A673 (cell line): ENCODE measurements around the gene PSMA7. TPM values are rescaled to one million over a fixed set of nuclear protein-coding genes. Genes with fewer than 3 reads are reported as not detected.
A peak's percentile ranks its signal among the peaks of the same experiment; 100 is the strongest.

ENCODE experiments used
- BruUV-seq: library from RNA; stranded (reverse); fragments of 400-500 nt; replicated peaks from 2 replicates; lab custom pipeline; 2021; lab: Mats Ljungman, UMichigan
- CTCF ChIA-PET: fragments of 300-600 bp; sonication (Branson Sonifier 250); formaldehyde crosslinking; loops from one replicate; lab custom pipeline; 2022; ENCODE audit warnings: antibody characterized with exemption; lab: Charles Lee
- POLR2A ChIA-PET: fragments of 300-600 bp; sonication (Branson Sonifier 250); formaldehyde crosslinking; loops from one replicate; lab custom pipeline; 2022; ENCODE audit warnings: antibody characterized with exemption; ENCODE audit not compliant: low non-redundant PET; lab: Charles Lee
- DNase-seq: peaks from one replicate; pipeline ENCODE4 v3.0.0-alpha.2; 2015; ENCODE audit warnings: low spot score
- H3K27ac ChIP-seq: fragments of 200-600 bp; sonication (generic); 2 replicates; pipeline ENCODE4 v1.5.1; 2016; ENCODE audit warnings: mixed run types, low read depth, mild to moderate bottlenecking, mixed read lengths, antibody characterized with exemption, low read length; ENCODE audit not compliant: poor library complexity, severe bottlenecking
- H3K27me3 ChIP-seq: fragments of 200-600 bp; sonication (generic); replicated peaks from 2 replicates; pipeline ENCODE4 v1.6.1; 2017; ENCODE audit warnings: mixed run types, low read depth, mild to moderate bottlenecking, mixed read lengths, antibody characterized with exemption, low read length; ENCODE audit not compliant: insufficient read depth, poor library complexity
- H3K36me3 ChIP-seq: fragments of 200-600 bp; sonication (generic); 2 replicates; pipeline ENCODE4 v1.6.1; 2016; ENCODE audit warnings: mixed run types, mild to moderate bottlenecking, mixed read lengths, antibody characterized with exemption, low read length; ENCODE audit not compliant: insufficient read depth, poor library complexity, severe bottlenecking
- H3K4me1 ChIP-seq: fragments of 200-600 bp; sonication (generic); 2 replicates; pipeline ENCODE4 v1.6.1; 2017; ENCODE audit warnings: mixed run types, mild to moderate bottlenecking, mixed read lengths, antibody characterized with exemption, low read length; ENCODE audit not compliant: insufficient read depth, poor library complexity, severe bottlenecking
- H3K4me3 ChIP-seq: fragments of 200-600 bp; sonication (generic); 2 replicates; pipeline ENCODE4 v1.5.1; 2016; ENCODE audit warnings: low read depth, mixed run types, mild to moderate bottlenecking, mixed read lengths, low read length; ENCODE audit not compliant: poor library complexity, severe bottlenecking
- H3K9me3 ChIP-seq: fragments of 200-600 bp; sonication (generic); 2 replicates; pipeline ENCODE4 v1.6.1; 2016; ENCODE audit warnings: mixed run types, low read depth, mild to moderate bottlenecking, mixed read lengths, antibody characterized with exemption, low read length; ENCODE audit not compliant: poor library complexity, severe bottlenecking
- EZH2 ChIP-seq: fragments of 200-600 bp; sonication (generic); IDR thresholded peaks from 2 replicates; pipeline ENCODE4 v1.6.1; 2017; ENCODE audit warnings: borderline replicate concordance, low read depth, mild to moderate bottlenecking, mixed read lengths, antibody characterized with exemption, low read length; ENCODE audit not compliant: poor library complexity, severe bottlenecking
- intact Hi-C: fragments of 100-400 bp; cut with micrococcal nuclease; formaldehyde crosslinking; loops from one replicate; pipeline ENCODE4 v1.10.0; 2022; ENCODE audit not compliant: unreplicated experiment
- total RNA-seq: library from RNA; stranded (reverse); gene quantifications from 2 replicates; pipeline ENCODE4 v1.2.3, GENCODE V29; 2021
- TF ChIP-seq, protein P1 (sequence below): fragments of 300-800, 200-600 bp; sonication (generic); conservative IDR thresholded peaks from 2 replicates; pipeline ENCODE4 v1.5.1; 2017; ENCODE audit warnings: low read depth, mild to moderate bottlenecking, antibody characterized with exemption, low read length, moderate library complexity, mixed read lengths

The PSMA7 gene
- total RNA-seq, 1 experiment from 2014 or later: 593 TPM

DNA sequence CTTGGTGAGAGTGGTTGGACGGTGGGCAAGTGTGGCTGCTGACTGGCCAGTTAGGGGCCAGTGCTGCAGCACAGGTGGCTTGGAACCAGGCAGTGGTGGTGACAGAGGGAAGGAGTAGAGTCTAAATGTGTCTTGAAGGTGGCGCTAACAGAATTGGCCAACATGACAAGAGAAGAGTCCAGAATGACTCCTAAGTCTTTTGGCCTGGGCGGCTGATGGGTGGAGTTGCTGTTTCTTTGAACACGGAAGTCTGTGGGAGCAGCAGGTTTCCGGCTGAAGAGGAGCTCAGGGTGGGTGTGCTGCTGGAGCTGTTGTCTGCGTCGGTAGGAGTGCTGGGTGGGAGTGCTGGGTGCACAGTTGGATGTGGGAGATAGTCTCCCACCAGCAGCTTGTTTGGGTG, 10.8 kb downstream of the PSMA7 start:
- Histone ChIP-seq H3K27me3 (no peaks in the 10 kb centered on the region), H3K9me3 (no peaks in the 10 kb centered on the region), H3K36me3 (peaks cover 98% of the 10 kb centered on the region), H3K4me1 (peaks cover 5% of the 10 kb centered on the region), H3K4me3 (no peak overlapping the region), H3K27ac (peak overlapping the region; percentile 13)
- intact Hi-C loops: no loop called here
- no TSS peak for BruUV-seq
- ChIA-PET CTCF (no interaction called here), POLR2A (no interaction called here)
- no peak for DNase-seq
- TF ChIP-seq EZH2: no peak
- TF ChIP-seq, protein P1, sequence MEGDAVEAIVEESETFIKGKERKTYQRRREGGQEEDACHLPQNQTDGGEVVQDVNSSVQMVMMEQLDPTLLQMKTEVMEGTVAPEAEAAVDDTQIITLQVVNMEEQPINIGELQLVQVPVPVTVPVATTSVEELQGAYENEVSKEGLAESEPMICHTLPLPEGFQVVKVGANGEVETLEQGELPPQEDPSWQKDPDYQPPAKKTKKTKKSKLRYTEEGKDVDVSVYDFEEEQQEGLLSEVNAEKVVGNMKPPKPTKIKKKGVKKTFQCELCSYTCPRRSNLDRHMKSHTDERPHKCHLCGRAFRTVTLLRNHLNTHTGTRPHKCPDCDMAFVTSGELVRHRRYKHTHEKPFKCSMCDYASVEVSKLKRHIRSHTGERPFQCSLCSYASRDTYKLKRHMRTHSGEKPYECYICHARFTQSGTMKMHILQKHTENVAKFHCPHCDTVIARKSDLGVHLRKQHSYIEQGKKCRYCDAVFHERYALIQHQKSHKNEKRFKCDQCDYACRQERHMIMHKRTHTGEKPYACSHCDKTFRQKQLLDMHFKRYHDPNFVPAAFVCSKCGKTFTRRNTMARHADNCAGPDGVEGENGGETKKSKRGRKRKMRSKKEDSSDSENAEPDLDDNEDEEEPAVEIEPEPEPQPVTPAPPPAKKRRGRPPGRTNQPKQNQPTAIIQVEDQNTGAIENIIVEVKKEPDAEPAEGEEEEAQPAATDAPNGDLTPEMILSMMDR: no peak

GRCh38 chr20:62131560-62132320, 11.5 kb downstream of the PSMA7 start:
- Histone ChIP-seq H3K36me3 (peaks cover 98% of the 10 kb centered on the region), H3K4me1 (peaks cover 5% of the 10 kb centered on the region), H3K4me3 (no peak overlapping the region), H3K9me3 (no peaks in the 10 kb centered on the region), H3K27me3 (no peaks in the 10 kb centered on the region), H3K27ac (no peak overlapping the region)
- TF ChIP-seq, protein P1: no peak
- TF ChIP-seq EZH2: no peak
- DNase-seq: no peak
- intact Hi-C loops: no loop called here
- POLR2A ChIA-PET: no interaction called here
- BruUV-seq: no TSS peak
- CTCF ChIA-PET: no interaction called here

GRCh38 chr20:62129731-62130531, 13.3 kb downstream of the PSMA7 start:
- no peak for TF ChIP-seq EZH2
- TF ChIP-seq, protein P1: no peak
- POLR2A ChIA-PET: no interaction called here
- Histone ChIP-seq H3K4me1 (peaks cover 5% of the 10 kb centered on the region), H3K27ac (peak overlapping the region; percentile 32), H3K27me3 (no peaks in the 10 kb centered on the region), H3K9me3 (no peaks in the 10 kb centered on the region), H3K36me3 (peaks cover 98% of the 10 kb centered on the region), H3K4me3 (no peak overlapping the region)
- intact Hi-C loops: no loop called here
- peak; percentile 59 for DNase-seq
- CTCF ChIA-PET: no interaction called here
- no TSS peak for BruUV-seq
